Cardiac fibroblast (primary cell): ENCODE results near the gene INTS1.

Experiments used
- DNase-seq, 2 donors: peaks; one replicate each; pipeline versions ENCODE4 v3.0.0 to v3.0.0-alpha.2; 2010; ENCODE audit warnings: low read depth in 2 of 2
- H3K4me3 ChIP-seq, 2 donors: replicated peaks in 1 of 2; 1 replicate in 1 of 2; 2 replicates in 1 of 2; pipeline ENCODE4 v1.5.1; 2011; ENCODE audit warnings: low read depth in 2 of 2, low read length in 2 of 2, mild to moderate bottlenecking in 2 of 2, moderate library complexity in 1 of 2
- CTCF ChIP-seq: IDR thresholded peaks from one replicate; pipeline ENCODE4 v1.5.1; 2011; ENCODE audit warnings: low read depth, mild to moderate bottlenecking, low read length, inconsistent platforms

Gene INTS1

DNA sequence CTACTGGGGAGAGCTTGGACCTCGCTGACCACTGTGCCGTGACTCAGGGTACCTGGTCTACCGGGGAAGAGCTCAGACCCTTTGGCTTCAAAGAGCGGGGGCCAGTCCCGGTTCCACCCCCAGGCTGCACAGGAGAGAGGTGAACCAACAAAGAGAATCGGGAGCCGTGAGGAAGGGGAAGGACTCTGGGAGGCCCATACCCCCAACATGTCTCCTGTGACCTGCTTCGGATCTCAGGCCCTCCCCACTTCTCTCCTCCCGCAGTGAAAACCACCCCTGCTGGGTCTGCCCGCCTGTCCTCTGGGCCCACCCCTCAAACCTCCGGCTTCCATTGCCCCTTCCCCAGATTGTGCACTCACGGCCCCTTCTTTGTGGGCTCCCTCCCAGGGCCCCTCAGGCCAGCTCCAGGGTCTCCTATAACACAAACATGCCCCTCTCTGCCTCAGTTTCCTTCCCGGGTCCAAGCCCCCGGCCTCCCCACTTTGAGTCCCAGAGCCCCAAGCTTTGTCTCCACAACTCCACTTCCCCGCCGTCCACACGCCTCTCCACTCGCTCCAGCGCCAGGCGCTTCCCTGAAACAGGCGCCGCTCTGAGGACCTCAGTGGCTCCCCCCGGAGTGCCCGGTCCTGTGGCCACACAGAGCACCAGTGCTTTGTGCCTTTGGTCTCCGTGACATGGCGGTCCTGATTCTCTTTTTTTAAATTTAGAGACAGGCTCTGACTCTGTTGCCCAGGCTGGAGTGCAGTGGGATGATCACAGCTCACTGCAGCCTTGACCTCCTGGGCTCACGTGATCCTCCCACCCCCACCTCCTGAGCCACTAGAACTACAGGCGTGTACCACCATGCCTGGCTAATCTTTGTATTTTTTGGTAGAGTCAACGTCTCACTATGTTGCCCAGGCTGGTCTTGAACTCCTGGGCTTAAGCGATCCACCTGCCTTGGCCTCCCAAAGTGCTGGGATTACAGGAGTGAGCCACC lies 7.5 kb upstream of the INTS1 start:
- H3K4me3 ChIP-seq = no peak overlapping the region
- no peak for DNase-seq
- TF ChIP-seq CTCF = no peak

GRCh38 chr7:1510780-1511154 lies 6.6 kb upstream of the INTS1 start:
- no peak overlapping the region for H3K4me3 ChIP-seq
- no peak for TF ChIP-seq CTCF
- DNase-seq = no peak

GRCh38 chr7:1509226-1509625 lies 5.0 kb upstream of the INTS1 start:
- no peak overlapping the region for H3K4me3 ChIP-seq
- TF ChIP-seq CTCF = no peak
- no peak for DNase-seq

DNA sequence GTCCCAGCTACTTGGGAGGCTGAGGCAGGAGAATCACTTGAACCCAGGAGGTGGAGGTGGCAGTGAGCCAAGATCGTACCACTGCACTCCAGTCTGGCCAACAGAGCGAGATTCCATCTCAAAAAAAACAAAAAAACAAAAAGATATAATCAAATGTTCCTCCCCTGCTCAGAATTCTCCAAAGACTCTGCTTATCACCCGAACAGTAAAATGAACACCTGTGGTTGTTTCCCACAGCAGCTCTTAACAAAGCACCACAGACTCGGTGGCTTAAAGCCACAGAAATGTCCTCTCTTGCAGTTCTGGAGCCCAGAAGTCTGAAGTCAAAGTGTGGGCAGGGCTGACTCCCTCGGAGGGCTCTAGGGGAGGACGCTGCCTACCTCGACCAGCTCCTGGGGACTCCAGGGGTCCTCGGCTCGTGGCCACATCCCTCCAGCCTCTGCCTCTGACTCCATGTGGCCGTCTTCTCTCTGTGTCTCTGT lies 4.1 kb upstream of the INTS1 start:
- TF ChIP-seq CTCF = no peak
- DNase-seq = no peak
- no peak overlapping the region for H3K4me3 ChIP-seq

DNA sequence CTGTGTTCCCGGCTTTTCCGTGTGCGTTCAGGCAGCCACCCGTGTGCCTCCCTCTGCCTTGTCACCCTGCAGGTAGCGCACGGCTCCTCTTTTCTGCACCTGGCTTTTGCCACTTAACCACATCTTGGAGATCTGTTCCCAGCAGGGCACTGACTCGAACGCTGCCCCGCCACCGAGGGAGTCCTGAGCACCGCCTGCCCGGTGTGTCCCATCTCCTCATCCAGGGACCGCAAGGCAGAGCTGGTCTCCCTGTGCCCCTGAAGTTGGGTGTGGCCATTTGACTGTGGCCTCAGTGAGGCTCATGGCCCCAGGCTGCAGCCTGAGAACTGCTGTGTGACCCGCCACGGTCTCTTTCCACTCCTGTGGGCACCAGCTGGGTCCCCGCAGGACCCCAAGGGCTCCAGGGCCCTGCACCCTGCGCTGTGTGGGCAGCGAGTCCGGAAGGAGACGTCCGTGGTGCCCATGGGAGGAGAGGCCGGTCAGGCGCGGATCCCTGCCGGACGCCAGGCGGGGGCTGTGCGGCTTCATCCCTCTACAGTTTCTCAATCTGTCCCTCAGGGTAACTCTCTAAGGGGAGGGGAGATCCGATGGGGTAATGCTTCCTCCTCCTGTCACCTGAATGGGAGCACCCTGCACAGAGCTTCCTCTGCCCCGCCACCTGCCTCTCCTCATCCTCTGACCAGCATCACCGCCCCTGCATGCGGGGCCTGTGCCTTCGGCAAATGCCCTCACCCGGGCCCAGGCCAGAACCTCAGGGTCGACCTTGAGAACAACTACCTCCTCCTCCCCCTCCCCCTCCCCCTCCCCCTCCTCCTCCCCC lies 1.8 kb upstream of the INTS1 start:
- DNase-seq = no peak
- TF ChIP-seq CTCF = no peak
- H3K4me3 ChIP-seq = no peak overlapping the region

- peak overlapping the region; percentile 92 to 95 for H3K4me3 ChIP-seq
- DNase-seq = no peak
- no peak for TF ChIP-seq CTCF
Observed at GRCh38 chr7:1503390-1503789, 799 bp downstream of the INTS1 start.
